ENCODE measurements around the gene DCTN2. TPM values are rescaled to one million over a fixed set of nuclear protein-coding genes. Genes with fewer than 3 reads are reported as not detected.

DCTN2 gene
- total and polyA plus RNA-seq, 11 donors: 62.3 to 228 (median 109) TPM

DNA sequence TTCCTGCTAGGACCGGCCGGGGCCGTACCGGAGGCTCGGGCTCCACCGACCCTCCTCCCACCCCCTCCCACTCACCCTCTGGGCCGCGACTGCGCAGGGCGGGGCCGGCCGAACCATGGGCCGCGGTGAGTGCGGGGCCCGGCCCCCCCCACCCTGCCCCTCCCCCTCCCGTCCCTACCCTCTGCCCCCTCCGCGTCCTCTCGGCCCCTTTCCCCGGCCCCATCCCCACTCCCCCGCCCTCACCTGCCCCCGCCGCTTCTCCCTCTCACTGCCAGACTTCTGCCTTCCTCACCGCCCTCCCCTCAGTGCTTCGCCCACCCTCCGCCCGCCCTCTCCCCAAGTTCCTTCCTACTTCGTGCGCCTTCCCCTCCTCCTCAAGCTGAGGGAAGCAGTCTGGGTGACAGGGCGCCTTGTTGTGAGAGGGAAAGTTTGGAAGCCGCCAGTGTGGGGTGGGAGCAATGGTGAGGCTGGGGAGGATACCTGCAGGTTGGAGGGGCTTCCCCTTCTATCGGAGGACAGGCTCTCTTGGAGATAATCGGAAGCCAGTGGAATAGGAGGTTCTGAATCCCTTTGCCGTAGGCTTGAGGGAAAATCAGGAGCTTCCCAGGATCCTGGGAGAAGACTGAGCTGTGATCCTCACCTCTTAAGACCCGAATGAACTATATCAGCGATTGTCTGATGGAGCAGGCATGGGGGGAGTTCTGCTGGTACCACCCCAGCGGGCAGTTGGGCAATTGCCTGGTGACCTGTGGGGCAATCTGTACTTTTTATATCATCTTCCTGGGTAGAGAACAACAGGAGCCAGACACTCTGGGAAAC, 23.9 kb downstream of the DCTN2 start:
- Histone ChIP-seq H3K27ac (peak overlapping the region; percentile 94 to 100 (median 98)), H3K9me3 (no peaks in the 10 kb centered on the region), H3K27me3 (no peaks in the 10 kb centered on the region), H3K36me3 (peaks cover 0 to 53% (median 37%) of the 10 kb centered on the region in 9 donors), H3K4me1 (peaks cover 0 to 55% (median 47%) of the 10 kb centered on the region in 12 donors), H3K4me3 (peak overlapping the region; percentile 54 to 94 (median 83))
- peak; percentile 77 to 79 (median 78) for DNase-seq
- peak in 2 of 4 donors; percentile 0 to 2 for ATAC-seq
- 0 to 2% (median 1%) methylated on average over 11 to 37 of the region's 38 CpGs for WGBS, 4 donors
- TF ChIP-seq, protein P1, sequence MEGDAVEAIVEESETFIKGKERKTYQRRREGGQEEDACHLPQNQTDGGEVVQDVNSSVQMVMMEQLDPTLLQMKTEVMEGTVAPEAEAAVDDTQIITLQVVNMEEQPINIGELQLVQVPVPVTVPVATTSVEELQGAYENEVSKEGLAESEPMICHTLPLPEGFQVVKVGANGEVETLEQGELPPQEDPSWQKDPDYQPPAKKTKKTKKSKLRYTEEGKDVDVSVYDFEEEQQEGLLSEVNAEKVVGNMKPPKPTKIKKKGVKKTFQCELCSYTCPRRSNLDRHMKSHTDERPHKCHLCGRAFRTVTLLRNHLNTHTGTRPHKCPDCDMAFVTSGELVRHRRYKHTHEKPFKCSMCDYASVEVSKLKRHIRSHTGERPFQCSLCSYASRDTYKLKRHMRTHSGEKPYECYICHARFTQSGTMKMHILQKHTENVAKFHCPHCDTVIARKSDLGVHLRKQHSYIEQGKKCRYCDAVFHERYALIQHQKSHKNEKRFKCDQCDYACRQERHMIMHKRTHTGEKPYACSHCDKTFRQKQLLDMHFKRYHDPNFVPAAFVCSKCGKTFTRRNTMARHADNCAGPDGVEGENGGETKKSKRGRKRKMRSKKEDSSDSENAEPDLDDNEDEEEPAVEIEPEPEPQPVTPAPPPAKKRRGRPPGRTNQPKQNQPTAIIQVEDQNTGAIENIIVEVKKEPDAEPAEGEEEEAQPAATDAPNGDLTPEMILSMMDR (IDR thresholded peaks at IDR 0.05): no peak
- TF ChIP-seq POLR2A (IDR thresholded peaks at IDR 0.05): peak in 1 of 2 donors; percentile 26
- intact Hi-C loops (cut with DNase I): loop anchor here in 2 of 10 donors (2.0 kb wide), 1 partner anchor 24 kb away; the partner anchor contains the start of gene DCTN2 (in 2 of the 2)

DNA sequence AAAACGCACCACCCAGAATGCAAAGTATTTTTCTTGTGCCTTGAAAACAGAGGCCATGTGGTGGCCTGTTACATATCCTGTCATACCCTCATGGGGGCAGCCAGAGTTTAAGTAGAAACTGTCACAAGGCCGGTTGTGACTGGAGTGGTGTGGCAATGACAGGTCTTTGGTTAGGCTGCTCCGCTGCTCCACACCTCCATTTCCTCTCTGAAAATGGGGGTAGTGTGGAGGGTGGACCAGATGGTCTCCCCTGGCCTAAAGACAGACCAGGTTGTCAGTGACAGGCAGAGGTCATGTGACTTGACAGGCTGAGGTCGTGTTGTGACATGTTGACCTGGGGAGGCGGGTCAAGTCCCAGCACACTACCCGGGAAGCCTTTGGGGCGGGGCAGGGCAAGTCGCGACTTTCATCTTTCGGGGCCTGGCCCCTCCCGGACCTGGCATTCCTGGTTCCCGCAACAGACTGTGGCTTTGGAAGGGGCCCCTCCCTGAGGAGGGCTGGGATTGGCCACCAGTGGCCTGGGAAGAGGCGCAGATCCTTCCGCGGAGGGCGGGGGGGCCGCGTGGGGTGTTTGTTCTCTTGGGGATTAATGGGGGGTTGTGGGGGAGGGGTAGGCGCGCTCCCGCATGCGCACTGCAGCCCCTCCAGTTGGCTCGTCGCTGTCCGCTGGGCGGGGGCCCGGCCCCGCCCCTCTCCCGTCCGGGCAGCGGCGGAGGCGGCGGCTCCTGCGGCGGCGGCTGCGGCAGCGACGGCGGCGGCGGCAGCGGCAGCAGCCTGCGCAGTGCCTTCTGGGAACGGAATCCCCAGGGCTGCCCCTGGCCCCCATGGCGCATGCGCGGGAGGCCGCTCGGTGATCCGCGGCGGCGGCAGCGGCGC, 24.7 kb downstream of the DCTN2 start, which contains the start of gene MBD6:
Gene MBD6, plus strand, starts transcription at position 814 of the 876 bp plus-strand sequence. CDS start 1,480 bp downstream, outside the sequence.
- peak within 1 kb of the TSS; percentile 54 to 94 (median 83) for H3K4me3 ChIP-seq
- peaks cover 0 to 53% (median 36%) of the 10 kb centered on the region in 9 donors for H3K36me3 ChIP-seq
- 0 to 2% (median 1%) methylated on average over 9 to 57 of the region's 57 CpGs for WGBS, 4 donors
- peak within 1 kb of the TSS; percentile 94 to 100 (median 98) for H3K27ac ChIP-seq
- intact Hi-C loops (cut with DNase I): loop anchor here in 2 of 10 donors (2.0 kb wide), 1 partner anchor 25 kb away; the partner anchor contains the start of gene DCTN2 (in 2 of the 2)
- H3K4me1 ChIP-seq: peaks cover 0 to 62% (median 56%) of the 10 kb centered on the region in 12 donors
- ATAC-seq (peak; percentile 10 to 52 (median 44)), DNase-seq (peak; percentile 92 to 96 (median 95))
- H3K9me3 ChIP-seq: no peaks in the 10 kb centered on the region
- no peaks in the 10 kb centered on the region for H3K27me3 ChIP-seq
- TF ChIP-seq POLR2A (IDR thresholded peaks at IDR 0.05): no peak
- TF ChIP-seq, protein P1 (IDR thresholded peaks at IDR 0.05): no peak

DNA sequence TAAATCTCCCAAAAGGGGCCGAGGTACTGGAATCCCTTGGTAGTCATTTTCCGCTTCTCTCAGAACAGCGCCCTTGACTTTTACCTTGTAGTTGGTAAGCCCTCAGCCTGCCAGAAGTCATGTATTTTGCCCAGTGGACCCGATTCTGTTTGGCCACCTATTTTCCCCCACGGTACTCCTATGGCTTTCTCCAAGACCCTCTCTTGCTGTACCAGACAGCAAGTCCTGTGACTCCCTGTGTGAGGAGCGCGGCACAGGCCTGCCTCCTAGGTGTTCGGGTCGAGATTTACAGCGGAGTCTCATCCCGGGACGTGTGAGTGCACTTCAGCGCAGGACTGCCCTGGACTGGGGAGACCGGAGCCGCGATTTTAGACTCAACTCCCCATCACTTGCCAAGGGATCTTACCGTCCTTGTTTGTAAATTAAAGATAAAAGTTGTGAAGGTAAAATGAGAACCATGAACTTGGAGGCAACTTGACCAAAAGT, 25.4 kb downstream of the DCTN2 start:
- peak overlapping the region in 10 of 12 donors; percentile 73 to 94 (median 86) for H3K4me3 ChIP-seq
- H3K36me3 ChIP-seq: peaks cover 0 to 53% (median 36%) of the 10 kb centered on the region in 9 donors
- TF ChIP-seq, protein P1 (IDR thresholded peaks at IDR 0.05): peak in 1 of 12 donors; percentile 23
- no peak for TF ChIP-seq POLR2A (IDR thresholded peaks at IDR 0.05)
- ATAC-seq (peak in 1 of 4 donors; percentile 18), DNase-seq (peak in 4 of 5 donors; percentile 50 to 63 (median 58))
- H3K27ac ChIP-seq: peak overlapping the region; percentile 94 to 100 (median 98)
- H3K9me3 ChIP-seq: no peaks in the 10 kb centered on the region
- H3K4me1 ChIP-seq: peaks cover 0 to 69% (median 60%) of the 10 kb centered on the region in 12 donors
- no peaks in the 10 kb centered on the region for H3K27me3 ChIP-seq
- intact Hi-C loops (cut with DNase I): loop anchor here in 3 of 10 donors (2.0 kb wide), 2 partner anchors 25 to 97 kb away; partner anchors contain the start of gene DCTN2 (in 2 of the 3)
- WGBS, 4 donors: 29 to 38% (median 34%) methylated on average over 17 of the region's 17 CpGs

Measured in heart left ventricle (tissue), 16 donors.